NCI-H446 (cell line): Measurements from ENCODE around the gene MRPL43.

Source experiments
- DNase-seq, 2 experiments: peaks; one replicate each; lab custom pipeline; 2025; lab: John Stamatoyannopoulos, UW

MRPL43 gene

GRCh38 chr10:100966887-100967286 lies 20.4 kb downstream of the MRPL43 start:
- DNase-seq: no peak

- DNase-seq: no peak
Measured at GRCh38 chr10:100965820-100966219, 21.5 kb downstream of the MRPL43 start.

- DNase-seq: no peak
Measured at GRCh38 chr10:100963826-100964225, 23.5 kb downstream of the MRPL43 start.

GRCh38 chr10:100962351-100963080 lies 24.8 kb downstream of the MRPL43 start:
- DNase-seq: no peak

- DNase-seq: no peak
Measured at GRCh38 chr10:100960251-100960650, 27.0 kb downstream of the MRPL43 start.

GRCh38 chr10:100948916-100949315 lies 38.4 kb downstream of the MRPL43 start:
- DNase-seq: no peak

GRCh38 chr10:100945754-100946153 lies 41.5 kb downstream of the MRPL43 start:
- DNase-seq: no peak

GRCh38 chr10:100943508-100943907 lies 43.8 kb downstream of the MRPL43 start:
- DNase-seq: no peak

- DNase-seq: no peak
Measured at GRCh38 chr10:100942229-100942628, 45.1 kb downstream of the MRPL43 start.

GRCh38 chr10:100939763-100940344 lies 47.4 kb downstream of the MRPL43 start:
- no peak for DNase-seq
